BE2C (cell line): ENCODE measurements around the gene PARD3B.
A peak's percentile ranks its signal among the peaks of the same experiment; 100 is the strongest.

Experiments
- DNase-seq: peaks from one replicate; pipeline ENCODE4 v3.0.0-alpha.2; 2020
- H3K27me3 ChIP-seq: fragments of 250-450 bp; sonication (Bioruptor Pico); 2 replicates; pipeline ENCODE4 v1.5.1; 2020; ENCODE audit warnings: mild to moderate bottlenecking
- H3K36me3 ChIP-seq: fragments of 250-450 bp; sonication (Bioruptor Pico); 2 replicates; pipeline ENCODE4 v1.5.1; 2020; ENCODE audit warnings: mild to moderate bottlenecking
- H3K4me1 ChIP-seq: fragments of 250-450 bp; sonication (Bioruptor Pico); 2 replicates; pipeline ENCODE4 v1.5.1; 2020
- H3K4me3 ChIP-seq: 2 replicates; pipeline ENCODE4 v1.5.1; 2011; ENCODE audit warnings: low read depth, low read length
- H3K9me3 ChIP-seq: fragments of 250-450 bp; sonication (Bioruptor Pico); 2 replicates; pipeline ENCODE4 v1.5.1; 2020
- CTCF ChIP-seq: IDR thresholded peaks from 2 replicates; pipeline ENCODE4 v1.5.1; 2012; ENCODE audit warnings: mild to moderate bottlenecking, low read depth, low read length

PARD3B gene

GRCh38 chr2:205148755-205149154 lies 603.5 kb downstream of the PARD3B start:
- no peak for TF ChIP-seq CTCF
- H3K9me3 ChIP-seq = no peaks in the 10 kb centered on the region
- H3K4me1 ChIP-seq = peaks cover 10% of the 10 kb centered on the region
- H3K36me3 ChIP-seq = no peaks in the 10 kb centered on the region
- DNase-seq = peak; percentile 84
- H3K27me3 ChIP-seq = no peaks in the 10 kb centered on the region
- no peak overlapping the region for H3K4me3 ChIP-seq

DNA sequence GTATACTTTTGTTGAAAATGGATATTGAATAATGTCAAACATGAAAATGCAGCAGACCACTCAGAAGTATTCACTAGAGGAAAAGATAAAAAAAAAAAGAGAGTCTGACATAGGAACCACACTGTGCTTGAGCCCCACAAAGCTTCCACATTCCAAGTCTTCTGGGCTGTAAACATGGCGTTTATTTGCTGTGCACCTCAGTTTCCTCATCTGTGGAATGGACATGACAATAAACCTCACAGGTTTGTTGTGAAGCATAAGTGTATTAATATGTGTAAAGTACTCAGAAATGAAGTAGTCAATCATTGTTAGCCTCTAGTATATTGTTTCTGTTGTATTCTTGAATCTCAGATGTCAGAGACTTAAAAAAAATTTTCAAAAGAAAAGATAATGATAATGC lies 611.2 kb downstream of the PARD3B start:
- Histone ChIP-seq H3K27me3 (no peaks in the 10 kb centered on the region), H3K4me3 (no peak overlapping the region), H3K9me3 (no peaks in the 10 kb centered on the region), H3K4me1 (peaks cover 3% of the 10 kb centered on the region; the same call in 1 of the 2 replicates), H3K36me3 (no peaks in the 10 kb centered on the region)
- DNase-seq = no peak
- TF ChIP-seq CTCF = no peak

- H3K27me3 ChIP-seq = no peaks in the 10 kb centered on the region
- H3K4me3 ChIP-seq = no peak overlapping the region
- peak; percentile 44 for DNase-seq
- H3K4me1 ChIP-seq = peaks cover 3% of the 10 kb centered on the region; the same call in 1 of the 2 replicates
- no peaks in the 10 kb centered on the region for H3K9me3 ChIP-seq
- TF ChIP-seq CTCF = no peak
- no peaks in the 10 kb centered on the region for H3K36me3 ChIP-seq
These were observed 613.1 kb downstream of the PARD3B start for GRCh38 chr2:205158404-205158803.

DNA sequence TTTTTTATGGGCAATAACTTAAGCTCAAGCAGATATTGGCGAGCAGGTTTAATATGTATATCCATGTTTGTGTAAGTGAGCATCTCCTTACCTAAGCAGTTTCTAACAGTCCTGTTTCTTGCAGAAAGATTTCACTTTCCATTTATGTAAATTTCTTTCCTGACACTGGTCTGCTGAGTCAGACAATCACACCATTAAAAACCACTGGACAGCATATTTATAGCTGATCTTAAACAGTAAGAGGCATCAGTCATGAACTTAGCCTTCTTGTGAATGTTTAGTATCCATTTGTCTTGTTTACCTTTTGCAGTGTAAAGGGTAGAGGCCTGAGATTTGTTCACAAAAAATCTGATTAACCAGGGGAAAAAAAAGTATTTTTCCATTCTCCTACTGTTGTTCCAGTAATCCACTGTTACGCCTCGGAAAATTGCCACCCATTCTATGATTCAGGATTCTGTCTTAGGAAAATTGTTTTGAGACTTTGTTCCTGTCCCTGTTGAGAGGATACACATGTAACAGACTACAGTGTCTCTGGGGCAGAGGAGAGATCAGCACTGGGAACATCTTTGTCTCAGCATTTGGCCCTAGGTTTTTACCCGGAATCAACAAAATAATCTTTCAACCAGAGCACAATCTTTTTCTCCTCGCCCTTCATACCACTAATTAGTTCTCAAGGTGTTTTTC lies 616.0 kb downstream of the PARD3B start:
- no peaks in the 10 kb centered on the region for H3K27me3 ChIP-seq
- no peaks in the 10 kb centered on the region for H3K36me3 ChIP-seq
- peaks cover 6% of the 10 kb centered on the region for H3K4me1 ChIP-seq
- no peak for DNase-seq
- H3K9me3 ChIP-seq = no peaks in the 10 kb centered on the region
- no peak for TF ChIP-seq CTCF
- no peak overlapping the region for H3K4me3 ChIP-seq

- no peak for TF ChIP-seq CTCF
- H3K4me3 ChIP-seq = no peak overlapping the region
- H3K4me1 ChIP-seq = peaks cover 20% of the 10 kb centered on the region
- H3K9me3 ChIP-seq = no peaks in the 10 kb centered on the region
- H3K27me3 ChIP-seq = no peaks in the 10 kb centered on the region
- no peaks in the 10 kb centered on the region for H3K36me3 ChIP-seq
- DNase-seq = peak; percentile 49
These were observed 621.5 kb downstream of the PARD3B start for GRCh38 chr2:205166745-205167144.

DNA sequence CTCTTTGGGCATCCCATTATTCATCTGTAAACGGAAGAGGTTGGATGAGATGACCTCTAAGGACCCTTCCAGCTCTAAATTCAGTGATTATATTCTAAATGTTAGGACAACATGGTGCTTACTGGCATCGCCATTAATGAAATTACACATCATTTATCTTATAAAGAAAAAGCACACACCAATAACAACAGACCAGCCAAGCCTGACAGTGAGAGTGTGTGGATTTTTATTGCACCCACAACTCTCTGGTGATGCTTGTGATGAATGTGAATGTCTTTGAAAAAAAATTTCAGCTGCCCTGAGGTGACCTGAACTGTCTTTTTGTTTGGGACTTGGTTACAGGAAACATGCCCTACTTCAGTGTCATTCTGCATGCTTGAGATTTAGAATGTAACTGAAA lies 623.7 kb downstream of the PARD3B start:
- TF ChIP-seq CTCF = no peak
- Histone ChIP-seq H3K4me3 (no peak overlapping the region), H3K4me1 (peaks cover 20% of the 10 kb centered on the region), H3K9me3 (no peaks in the 10 kb centered on the region), H3K27me3 (no peaks in the 10 kb centered on the region), H3K36me3 (no peaks in the 10 kb centered on the region)
- DNase-seq = no peak
